Dermis blood vessel endothelial cell (primary cell): ENCODE measurements around the gene FCER2. TPM values are rescaled to one million over a fixed set of nuclear protein-coding genes. Genes with fewer than 3 reads are reported as not detected.

ENCODE experiments used
- DNase-seq: peaks from one replicate; pipeline ENCODE4 v3.0.0; 2010
- total RNA-seq: library from RNA; depleted of rRNA; stranded (reverse); fragments of >200 nt; gene quantifications from 2 replicates; pipeline ENCODE4 v1.2.3, GENCODE V29; 2014

FCER2 gene
- total RNA-seq, 1 donor from 2014 or later: not detected

GRCh38 chr19:7645656-7646425 is 56.1 kb downstream of the FCER2 start:
- DNase-seq: no peak

GRCh38 chr19:7645163-7645562 is 56.8 kb downstream of the FCER2 start:
- DNase-seq: no peak

- DNase-seq: no peak
Observed at GRCh38 chr19:7644550-7644877, 57.4 kb downstream of the FCER2 start.

- DNase-seq: peak; percentile 26
Observed at GRCh38 chr19:7643629-7644549, 58.0 kb downstream of the FCER2 start.

GRCh38 chr19:7643031-7643415 is 58.9 kb downstream of the FCER2 start:
- no peak for DNase-seq

- no peak for DNase-seq
Observed at GRCh38 chr19:7642295-7643030, 59.5 kb downstream of the FCER2 start.

- DNase-seq: no peak
Observed at GRCh38 chr19:7641290-7642276, 60.3 kb downstream of the FCER2 start.

- no peak for DNase-seq
Observed at GRCh38 chr19:7640803-7641202, 61.1 kb downstream of the FCER2 start.

- DNase-seq: no peak
Observed at GRCh38 chr19:7639863-7640348, 62.0 kb downstream of the FCER2 start.

- no peak for DNase-seq
Observed at GRCh38 chr19:7638802-7639465, 63.0 kb downstream of the FCER2 start.

Other genes starting within 250 kb of the FCER2 start
- 2.3 and 2.9 TPM in 2 replicates for gene PEX11G, start 213.1 kb downstream of the FCER2 start, total RNA-seq
- 20.9 and 36.6 TPM in 2 replicates for gene ZNF358, start 186.0 kb downstream of the FCER2 start, total RNA-seq
- 2.7 and 3.7 TPM in 2 replicates for gene MCOLN1, start 179.5 kb downstream of the FCER2 start, total RNA-seq
- gene PNPLA6, start 166.4 kb downstream of the FCER2 start, total RNA-seq: 107 and 192 TPM in 2 replicates
- gene CAMSAP3, start 106.3 kb downstream of the FCER2 start, total RNA-seq: under 0.01 and 0.19 TPM in 2 replicates
- 25.2 and 52.9 TPM in 2 replicates for gene XAB2, start 72.6 kb downstream of the FCER2 start, total RNA-seq
- 12.7 and 24.7 TPM in 2 replicates for gene PET100, start 72.3 kb downstream of the FCER2 start, total RNA-seq
- not detected in 2 replicates for gene PCP2, start 68.4 kb downstream of the FCER2 start, total RNA-seq
- 30.8 and 67.1 TPM in 2 replicates for gene STXBP2, start 65.0 kb downstream of the FCER2 start, total RNA-seq
- gene RETN, start 33.1 kb downstream of the FCER2 start, total RNA-seq: not detected in 2 replicates
- gene MCEMP1, start 25.0 kb downstream of the FCER2 start, total RNA-seq: not detected in 2 replicates
- 69.9 and 97.4 TPM in 2 replicates for gene TRAPPC5, start 21.3 kb downstream of the FCER2 start, total RNA-seq
- gene CLEC4G, start 30.0 kb upstream of the FCER2 start, total RNA-seq: not detected in 2 replicates
- gene CD209, start 45.4 kb upstream of the FCER2 start, total RNA-seq: under 0.01 TPM in 1 of 2 replicates, not detected in the other
- 5.6 and 25.2 TPM in 2 replicates for gene CLEC4M, start 61.1 kb upstream of the FCER2 start, total RNA-seq
- 12.6 and 16.5 TPM in 2 replicates for gene EVI5L, start 128.1 kb upstream of the FCER2 start, total RNA-seq
- gene PRR36, start 172.3 kb upstream of the FCER2 start, total RNA-seq: not detected in 2 replicates
- gene LRRC8E, start 186.4 kb upstream of the FCER2 start, total RNA-seq: 0.51 TPM in 2 replicates
- 10.4 and 18.8 TPM in 2 replicates for gene MAP2K7, start 201.7 kb upstream of the FCER2 start, total RNA-seq
- 0.19 TPM in 1 of 2 replicates, not detected in the other for gene TGFBR3L, start 212.7 kb upstream of the FCER2 start, total RNA-seq
- gene SNAPC2, start 218.2 kb upstream of the FCER2 start, total RNA-seq: 14.1 and 14.3 TPM in 2 replicates
- gene CTXN1, start 224.0 kb upstream of the FCER2 start, total RNA-seq: 4.6 and 4.9 TPM in 2 replicates
- 44.0 and 53.4 TPM in 2 replicates for gene TIMM44, start 241.5 kb upstream of the FCER2 start, total RNA-seq